GM08714 (cell line): ENCODE data around the gene CCDC192.

Experiments
- H3K4me3 ChIP-seq: fragments of 200-500 bp; sonication (Bioruptor generic); 2 replicates; pipeline ENCODE4 v1.5.1; 2014; ENCODE audit warnings: mild to moderate bottlenecking, low read length, inconsistent platforms
- ZNF274 ChIP-seq: IDR thresholded peaks from 2 replicates; pipeline ENCODE4 v1.6.1; 2012; ENCODE audit warnings: mild to moderate bottlenecking, low read depth, low read length

Gene CCDC192

DNA sequence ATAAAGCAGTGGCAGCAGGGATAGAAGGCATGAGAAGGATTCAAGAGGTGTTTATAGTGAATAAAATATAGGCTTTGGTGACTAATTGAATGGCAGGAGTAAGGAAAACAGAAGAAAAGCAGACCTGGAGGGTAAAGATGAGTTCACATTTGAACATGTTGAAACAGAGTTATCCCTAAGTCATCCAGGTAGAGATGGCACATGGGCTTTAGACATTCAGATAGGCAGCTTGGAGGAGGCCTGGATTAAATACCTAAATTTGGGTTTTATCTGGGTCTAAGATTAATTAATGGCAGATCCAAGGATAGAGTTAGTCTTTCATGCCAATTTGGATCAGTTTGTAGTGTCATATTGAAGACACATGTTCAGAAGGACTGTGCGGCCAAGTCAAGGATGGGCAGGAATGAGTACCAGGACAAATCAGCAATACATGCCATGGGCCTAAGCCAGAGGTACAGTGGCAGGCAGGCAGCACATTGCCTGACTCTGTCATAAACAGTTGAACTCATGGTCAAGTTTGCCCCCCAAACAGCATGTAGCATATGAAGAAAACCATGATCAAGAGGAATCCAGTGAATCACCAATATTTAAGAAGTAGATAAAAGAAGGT is 264.9 kb downstream of the CCDC192 start:
- H3K4me3 ChIP-seq: no peak overlapping the region
- TF ChIP-seq ZNF274: no peak

DNA sequence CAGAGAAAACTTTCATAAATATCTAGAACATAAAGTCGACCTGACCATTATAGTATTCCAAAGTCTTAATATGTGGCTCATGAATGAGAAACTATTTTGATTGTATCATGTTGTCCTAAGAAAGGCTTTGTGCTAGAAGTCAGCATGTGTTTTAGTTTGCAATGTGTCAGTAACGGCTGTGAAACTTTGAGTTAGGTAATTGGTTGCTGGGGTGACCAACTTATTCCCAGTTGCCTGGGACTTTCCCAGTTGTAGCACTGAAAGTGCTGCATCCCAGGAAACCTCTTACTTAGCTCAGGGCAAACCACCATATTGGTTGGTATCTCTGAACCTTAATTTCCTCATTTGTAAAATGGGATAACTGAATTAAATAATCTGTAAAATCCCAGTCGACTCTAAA is 265.8 kb downstream of the CCDC192 start:
- H3K4me3 ChIP-seq: no peak overlapping the region
- no peak for TF ChIP-seq ZNF274

DNA sequence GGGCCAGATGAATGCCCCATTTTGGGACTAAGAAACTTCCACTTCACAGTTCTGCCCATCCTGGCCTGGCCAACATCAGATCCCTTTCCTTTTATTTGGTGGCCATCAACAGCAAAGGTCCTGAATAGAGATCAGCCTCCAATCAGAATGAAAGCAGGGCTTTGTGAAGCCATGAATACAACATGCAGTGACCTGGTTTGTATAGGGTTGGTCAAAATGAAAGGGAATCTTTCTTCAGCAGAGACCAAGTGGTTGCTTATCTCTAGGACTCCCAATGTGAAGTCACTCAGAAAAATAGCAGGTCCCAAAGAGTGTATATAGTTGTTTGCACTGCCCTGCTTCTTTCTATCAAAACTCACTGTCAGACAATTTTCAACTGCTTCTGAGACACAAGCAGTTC is 266.5 kb downstream of the CCDC192 start:
- no peak for TF ChIP-seq ZNF274
- H3K4me3 ChIP-seq: no peak overlapping the region

DNA sequence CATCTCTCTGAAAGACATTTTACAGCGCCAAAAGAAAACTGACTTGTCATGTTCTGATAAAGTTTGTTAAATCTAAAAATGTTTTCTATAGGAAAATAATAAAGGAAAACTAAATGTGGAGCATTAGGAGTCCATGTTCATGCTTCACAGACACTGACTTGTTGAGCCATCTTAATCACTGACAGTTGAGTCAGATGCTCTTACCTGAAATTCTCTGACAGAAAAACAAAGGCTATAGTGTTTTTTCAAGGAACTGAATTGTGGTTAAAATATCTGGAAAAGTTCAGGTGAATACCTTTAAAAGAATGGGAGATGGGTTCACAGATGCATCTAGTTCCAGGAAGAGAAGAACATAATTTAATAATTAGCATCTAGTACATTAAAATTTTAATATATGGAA is 266.9 kb downstream of the CCDC192 start:
- TF ChIP-seq ZNF274: no peak
- H3K4me3 ChIP-seq: no peak overlapping the region

DNA sequence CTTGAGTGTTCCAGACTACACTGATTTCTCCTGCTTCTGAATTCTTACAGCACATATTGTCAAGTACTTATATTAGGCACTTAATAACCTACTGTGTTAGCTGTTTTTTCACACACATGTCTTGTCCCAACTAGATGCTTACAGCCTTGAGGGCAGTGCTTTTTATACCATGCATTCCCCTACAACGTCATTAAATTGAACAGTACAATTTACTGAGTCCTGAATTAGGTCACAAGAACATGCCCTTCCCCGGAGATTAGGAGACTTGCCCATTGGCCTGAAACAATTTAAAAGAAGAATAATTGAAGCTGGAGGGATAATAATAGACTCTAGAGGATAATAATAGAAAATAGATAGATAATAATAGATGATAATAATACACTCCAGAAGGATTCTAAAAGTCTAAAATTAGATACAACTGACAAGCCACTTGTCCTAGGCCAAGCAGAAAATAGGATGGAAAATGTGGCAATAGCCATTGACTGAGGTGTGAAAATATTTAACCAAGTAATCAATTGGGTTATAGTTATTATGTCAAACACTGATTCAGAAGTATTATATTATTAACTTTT is 267.7 kb downstream of the CCDC192 start:
- TF ChIP-seq ZNF274: no peak
- no peak overlapping the region for H3K4me3 ChIP-seq

DNA sequence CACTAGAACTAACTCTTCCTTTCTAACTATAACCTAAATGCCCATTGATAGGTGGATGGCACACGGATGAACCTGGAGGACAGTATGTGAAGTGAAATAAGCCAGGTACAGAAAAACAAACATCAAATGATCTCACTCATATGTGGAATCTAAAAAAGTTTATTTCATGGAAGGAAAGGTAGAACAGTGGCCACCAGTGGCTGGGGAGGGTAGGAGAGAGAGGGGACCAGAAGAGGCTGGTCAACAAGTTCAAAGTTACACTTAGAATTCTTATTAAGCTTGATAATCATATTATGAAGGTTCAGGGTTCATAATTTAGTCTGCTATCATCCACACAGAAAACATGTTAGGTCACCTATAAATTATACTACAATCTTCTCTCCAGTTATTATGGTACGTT is 272.8 kb downstream of the CCDC192 start:
- H3K4me3 ChIP-seq: no peak overlapping the region
- no peak for TF ChIP-seq ZNF274

DNA sequence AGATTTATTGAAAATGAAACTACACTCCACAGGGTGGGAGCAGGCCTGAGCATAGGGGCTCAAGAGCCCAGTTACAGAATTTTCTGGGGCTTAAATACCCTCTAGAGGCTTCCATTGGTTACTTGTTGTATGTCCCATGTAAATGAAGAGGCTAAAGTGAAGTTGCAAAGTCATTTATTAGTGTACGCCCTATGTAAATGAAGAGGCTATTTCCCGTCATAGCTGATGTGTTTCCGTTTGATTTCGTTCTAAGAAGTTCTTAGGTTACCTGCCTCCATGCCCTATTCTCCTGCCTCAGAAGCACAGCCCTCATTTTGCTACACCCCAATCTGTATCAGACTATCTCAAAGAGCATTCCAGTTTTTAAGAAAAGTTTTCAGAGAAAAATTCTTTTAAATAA is 273.3 kb downstream of the CCDC192 start:
- no peak overlapping the region for H3K4me3 ChIP-seq
- no peak for TF ChIP-seq ZNF274

DNA sequence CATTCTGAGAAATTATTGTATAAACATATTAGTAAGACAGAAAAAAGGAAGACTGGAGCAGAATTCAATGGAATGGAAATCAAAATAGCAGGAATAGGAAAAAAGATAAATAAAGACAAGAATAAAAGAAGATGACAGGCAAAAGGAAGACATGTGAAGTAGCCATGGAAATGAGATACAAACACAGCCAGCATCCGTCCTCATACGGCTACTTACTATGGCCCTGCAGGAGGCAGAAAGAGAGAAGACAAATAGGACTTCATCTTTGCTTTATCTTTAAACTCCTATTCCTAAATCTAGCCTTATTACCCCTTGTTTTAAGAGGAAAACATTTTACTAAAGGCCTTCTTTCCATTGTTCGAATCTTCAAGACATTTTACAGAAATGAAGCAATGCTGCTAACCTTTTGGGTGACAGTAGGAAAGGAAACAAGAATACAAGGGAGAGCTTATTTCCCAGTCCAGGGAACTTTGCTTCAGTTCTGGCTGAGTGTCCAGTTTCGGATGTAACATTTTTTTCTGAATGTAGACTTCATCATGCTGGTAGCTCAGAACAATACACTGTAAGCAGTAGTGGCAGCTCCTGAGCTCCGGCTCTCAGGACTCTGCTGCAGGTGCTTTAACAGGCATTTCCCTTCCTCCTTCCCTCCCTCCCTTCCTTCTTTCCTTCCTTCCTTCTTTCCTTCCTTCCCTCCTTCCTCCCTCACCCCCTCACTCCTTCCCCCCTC is 274.0 kb downstream of the CCDC192 start:
- no peak for TF ChIP-seq ZNF274
- no peak overlapping the region for H3K4me3 ChIP-seq

GRCh38 chr5:127978738-127979300 is 275.6 kb downstream of the CCDC192 start:
- no peak overlapping the region for H3K4me3 ChIP-seq
- no peak for TF ChIP-seq ZNF274

DNA sequence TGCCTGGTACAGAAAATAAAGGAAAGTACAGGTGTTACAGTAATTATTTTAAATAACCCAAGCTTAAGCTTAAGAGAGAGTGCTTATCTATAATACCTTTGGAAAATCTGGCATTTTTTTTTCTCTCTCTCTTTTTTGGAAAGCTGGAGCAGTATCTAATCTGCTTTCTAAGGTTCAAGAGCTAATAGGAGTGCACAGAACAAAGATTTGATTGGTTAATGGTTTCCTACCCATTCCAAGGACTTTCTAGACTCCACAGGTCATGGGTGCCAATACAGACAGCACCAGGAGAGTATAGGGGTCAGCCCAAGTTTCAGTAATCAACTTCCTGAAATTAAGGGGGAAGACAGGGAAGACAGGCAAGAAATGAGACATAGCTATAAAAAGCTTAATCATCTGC is 276.3 kb downstream of the CCDC192 start:
- no peak for TF ChIP-seq ZNF274
- no peak overlapping the region for H3K4me3 ChIP-seq

- H3K4me3 ChIP-seq: no peak overlapping the region
- no peak for TF ChIP-seq ZNF274
These were observed 277.7 kb downstream of the CCDC192 start for GRCh38 chr5:127980843-127981242.

DNA sequence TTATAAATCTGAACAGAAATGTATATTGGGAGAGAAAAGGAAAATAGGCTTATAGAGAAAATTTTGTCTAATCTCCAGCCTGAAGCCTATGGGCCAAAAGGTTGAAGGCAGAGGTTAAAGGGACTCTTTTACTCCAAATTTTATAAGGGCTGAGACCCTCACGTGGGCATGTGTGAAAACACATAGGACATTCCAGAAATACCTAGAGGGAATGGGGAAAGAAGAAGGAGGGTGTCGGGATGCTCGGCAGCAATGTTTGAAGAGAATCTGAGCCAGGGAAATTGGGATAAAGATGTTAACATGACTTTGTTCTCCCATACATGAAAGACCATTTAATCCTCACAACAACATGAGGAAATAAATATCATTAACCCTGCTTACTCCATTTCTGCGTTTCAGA is 278.3 kb downstream of the CCDC192 start:
- no peak overlapping the region for H3K4me3 ChIP-seq
- TF ChIP-seq ZNF274: no peak

DNA sequence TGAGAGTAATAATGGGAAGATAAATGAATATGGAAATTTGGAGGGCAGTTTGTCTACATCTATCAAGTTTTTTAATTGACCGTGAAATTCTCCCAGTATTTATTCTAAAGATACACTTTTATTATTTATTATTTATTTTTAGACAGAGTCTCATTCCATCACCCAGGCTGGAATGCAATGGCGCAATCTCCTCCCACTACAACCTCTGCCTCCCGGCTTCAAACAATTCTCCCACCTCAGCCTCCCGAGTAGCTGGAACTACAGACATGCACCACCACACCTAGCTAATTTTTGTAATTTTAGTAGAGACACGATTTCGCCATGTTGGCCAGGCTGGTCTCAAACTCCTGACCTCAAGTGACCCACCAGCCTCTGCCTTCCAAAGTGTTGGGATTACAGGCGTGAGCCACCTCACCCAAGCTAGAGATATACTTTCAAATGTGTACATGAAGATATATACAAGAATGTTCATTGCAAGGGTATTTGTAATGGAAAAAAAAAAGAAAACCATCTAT is 282.7 kb downstream of the CCDC192 start:
- no peak overlapping the region for H3K4me3 ChIP-seq
- TF ChIP-seq ZNF274: no peak

GRCh38 chr5:127987354-127988145 is 284.4 kb downstream of the CCDC192 start:
- TF ChIP-seq ZNF274: no peak

More at GRCh38 chr5:127987354-127988145, 284.4 kb downstream of the CCDC192 start:
- H3K4me3 ChIP-seq: no peak overlapping the region
